T-cell (primary cell): ENCODE measurements around the gene MED29. TPM values are rescaled to one million over a fixed set of nuclear protein-coding genes. Genes with fewer than 3 reads are reported as not detected.

Experiments
- ATAC-seq, 4 experiments: fragments of 200-7000 bp in 3 of 4; fragments of 150-1000 bp in 1 of 4; cut with Tn5 transposase; replicated peaks in 1 of 4; 1 replicate in 3 of 4; 2 replicates in 1 of 4; pipeline ENCODE4 v1.10.0; 2021; ENCODE audit warnings: moderate library complexity in 3 of 4, mild to moderate bottlenecking in 2 of 4, moderate number of reproducible peaks in 1 of 4
- CTCF ChIA-PET, 2 donors: fragments of 300-600 bp; sonication (Branson Sonifier 250); formaldehyde crosslinking; loops; one replicate each; lab custom pipeline; 2022; ENCODE audit warnings: antibody characterized with exemption in 2 of 2; lab: Charles Lee
- POLR2A ChIA-PET, 2 donors: fragments of 300-600 bp; sonication (Branson Sonifier 250); formaldehyde crosslinking; loops; one replicate each; lab custom pipeline; 2022; ENCODE audit warnings: antibody characterized with exemption in 2 of 2; lab: Charles Lee
- DNase-seq, 35 experiments: peaks; one replicate each; pipeline versions ENCODE4 v3.0.0 to v3.0.0-alpha.2; 2013 to 2023
- H3K27ac ChIP-seq: one replicate; pipeline ENCODE4 v1.5.1; 2013; ENCODE audit warnings: low read length
- H3K27me3 ChIP-seq, 2 experiments: replicated peaks in 1 of 2; 1 replicate in 1 of 2; 2 replicates in 1 of 2; pipeline versions ENCODE4 v1.6.1 to v1.7.0; 2013; ENCODE audit warnings: low read length in 1 of 2, mixed read lengths in 1 of 2; ENCODE audit not compliant: control insufficient read depth in 2 of 2, insufficient read depth in 2 of 2; ENCODE audit errors: extremely low read depth in 1 of 2
- H3K36me3 ChIP-seq, 2 donors: 1 replicate in 1 of 2; 2 replicates in 1 of 2; pipeline versions ENCODE4 v1.6.1 to v1.7.0; 2013; ENCODE audit warnings: low read length in 1 of 2; ENCODE audit not compliant: control insufficient read depth in 2 of 2, insufficient read depth in 1 of 2; ENCODE audit errors: extremely low read depth in 1 of 2
- H3K4me1 ChIP-seq, 2 experiments: 1 replicate in 1 of 2; 2 replicates in 1 of 2; pipeline versions ENCODE4 v1.6.1 to v1.7.0; 2013; ENCODE audit warnings: low read length in 2 of 2, mixed read lengths in 1 of 2; ENCODE audit not compliant: insufficient read depth in 2 of 2, control insufficient read depth in 1 of 2; ENCODE audit errors: extremely low read depth in 1 of 2
- H3K4me3 ChIP-seq, 2 donors: 1 replicate in 1 of 2; 2 replicates in 1 of 2; pipeline versions ENCODE4 v1.5.1 to v1.7.0; 2013; ENCODE audit warnings: mild to moderate bottlenecking in 2 of 2, low read length in 1 of 2, moderate library complexity in 1 of 2; ENCODE audit not compliant: control insufficient read depth in 1 of 2; ENCODE audit errors: extremely low read depth in 1 of 2
- H3K9me3 ChIP-seq: 2 replicates; pipeline ENCODE4 v1.7.0; 2013
- H3K27ac Mint-ChIP-seq, 2 donors: one replicate each; pipeline ENCODE4 v1.8.0; 2020 to 2021; ENCODE audit warnings: mild to moderate bottlenecking in 2 of 2, mixed read lengths in 2 of 2
- H3K27me3 Mint-ChIP-seq, 2 donors: one replicate each; pipeline ENCODE4 v1.8.0; 2021 to 2022; ENCODE audit warnings: mixed read lengths in 2 of 2
- H3K36me3 Mint-ChIP-seq: one replicate; pipeline ENCODE4 v1.8.0; 2021; ENCODE audit warnings: mixed read lengths
- H3K4me1 Mint-ChIP-seq, 3 donors: one replicate each; pipeline ENCODE4 v1.8.0; 2020 to 2022; ENCODE audit warnings: mixed read lengths in 3 of 3, mild to moderate bottlenecking in 1 of 3
- H3K4me3 Mint-ChIP-seq, 3 donors: one replicate each; pipeline ENCODE4 v1.8.0; 2020 to 2022; ENCODE audit warnings: mild to moderate bottlenecking in 3 of 3, mixed read lengths in 3 of 3, moderate library complexity in 3 of 3
- H3K9me3 Mint-ChIP-seq, 3 donors: one replicate each; pipeline ENCODE4 v1.8.0; 2020 to 2022; ENCODE audit warnings: mixed read lengths in 3 of 3
- WGBS: methylation state at CpG from one replicate; pipeline ENCODE4 v1.1.5; 2013; ENCODE audit warnings: missing lambda C conversion rate; ENCODE audit not compliant: insufficient coverage; 5-methylcytosine and 5-hydroxymethylcytosine counted together
- total RNA-seq, 35 experiments: library from RNA in 6 of 35; stranded (reverse) in 6 of 35; fragments of 120-200 nt in 1 of 35; gene quantifications; one replicate each; pipeline versions ENCODE4 v1.2.1 to v1.2.4 and lab custom pipeline; 2013 to 2026

Gene MED29
- total RNA-seq, 5 donors from 2014 or later (not counting 1 experiment from before 2014, with no cell fraction given) = 42.0 to 48.7 (median 47.0) TPM

GRCh38 chr19:39446365-39447084 lies 55.3 kb downstream of the MED29 start:
- Mint-ChIP-seq H3K36me3 (peaks cover 27% of the 10 kb centered on the region), H3K27ac (peak overlapping the region; percentile 94 to 97), H3K27me3 (no peaks in the 10 kb centered on the region), H3K4me3 (peak overlapping the region; percentile 94 to 96 (median 96)), H3K9me3 (no peaks in the 10 kb centered on the region), H3K4me1 (peaks cover 60 to 65% (median 61%) of the 10 kb centered on the region in 3 donors)
- Histone ChIP-seq H3K36me3 (peaks cover 0 to 9% of the 10 kb centered on the region in 2 donors), H3K9me3 (no peaks in the 10 kb centered on the region), H3K27me3 (no peaks in the 10 kb centered on the region), H3K27ac (peak overlapping the region; percentile 91), H3K4me1 (peaks cover 11 to 69% of the 10 kb centered on the region in 2 experiments), H3K4me3 (peak overlapping the region; percentile 96 to 99)
- CTCF ChIA-PET = interaction anchor here (0.6 to 0.9 kb wide), 2 partner anchors 11 to 27 kb away, joined by 3 read pairs; partner anchors contain the start of gene RPS16 (in 1 of the 2)
- 67% methylated on average over 14 of the region's 16 CpGs for WGBS
- DNase-seq (no peak), ATAC-seq (no peak)
- POLR2A ChIA-PET = interaction anchor here (0.6 to 3.7 kb wide), 3 partner anchors 11 to 104 kb away, joined by 3 to 57 read pairs (median 5); partner anchors contain the start of genes RPS16 (in 1 of the 2) and SAMD4B (in 1 of the 2)

- ATAC-seq (no peak), DNase-seq (no peak)
- no CpG with 5 or more reads among the region's 3 CpGs for WGBS
- Mint-ChIP-seq H3K4me1 (peaks cover 75 to 80% (median 77%) of the 10 kb centered on the region in 3 donors), H3K4me3 (peak overlapping the region; percentile 60 to 96 (median 94)), H3K36me3 (peaks cover 42% of the 10 kb centered on the region), H3K9me3 (no peaks in the 10 kb centered on the region), H3K27me3 (no peaks in the 10 kb centered on the region), H3K27ac (peak overlapping the region; percentile 68 to 71)
- Histone ChIP-seq H3K4me3 (no peak overlapping the region), H3K27ac (no peak overlapping the region), H3K9me3 (no peaks in the 10 kb centered on the region), H3K4me1 (peaks cover 11 to 77% of the 10 kb centered on the region in 2 experiments), H3K27me3 (no peaks in the 10 kb centered on the region), H3K36me3 (peaks cover 10 to 22% of the 10 kb centered on the region in 2 donors)
- CTCF ChIA-PET = interaction anchor here in 1 of 2 donors (0.6 to 0.8 kb wide), 2 partner anchors 8 to 27 kb away, joined by 3 read pairs; no protein-coding TSS in a partner anchor
- POLR2A ChIA-PET = interaction anchor here (0.6 to 3.7 kb wide), 4 partner anchors 12 to 57 kb away, joined by 3 to 57 read pairs (median 5); partner anchors contain the start of genes MED29 (in 1 of the 2), RPS16 (in 1 of the 2) and TIMM50 (in 1 of the 2)
Observed at GRCh38 chr19:39448271-39448670, 57.1 kb downstream of the MED29 start.

- peaks cover 49% of the 10 kb centered on the region for H3K36me3 Mint-ChIP-seq
- no peak overlapping the region for H3K4me3 ChIP-seq
- DNase-seq = no peak
- H3K27ac Mint-ChIP-seq = peak overlapping the region; percentile 71 to 77
- ChIA-PET CTCF (no interaction called here), POLR2A (interaction anchor here in 1 of 2 donors (0.6 kb wide), 1 partner anchor 13 kb away, joined by 3 read pairs; the partner anchor contains the start of gene RPS16)
- no peak overlapping the region for H3K27ac ChIP-seq
- no peaks in the 10 kb centered on the region for H3K27me3 ChIP-seq
- peak overlapping the region; percentile 46 to 96 (median 94) for H3K4me3 Mint-ChIP-seq
- WGBS = 27% methylated on average over 3 of the region's 8 CpGs
- H3K4me1 Mint-ChIP-seq = peaks cover 79 to 82% (median 80%) of the 10 kb centered on the region in 3 donors
- no peak for ATAC-seq
- no peaks in the 10 kb centered on the region for H3K9me3 Mint-ChIP-seq
- no peaks in the 10 kb centered on the region for H3K27me3 Mint-ChIP-seq
- peaks cover 11 to 31% of the 10 kb centered on the region in 2 donors for H3K36me3 ChIP-seq
- H3K4me1 ChIP-seq = peaks cover 11 to 72% of the 10 kb centered on the region in 2 experiments
- no peaks in the 10 kb centered on the region for H3K9me3 ChIP-seq
Observed at GRCh38 chr19:39449116-39449797, 58.1 kb downstream of the MED29 start.

Other genes starting within 250 kb of the MED29 start
- gene NCCRP1, start 194.4 kb upstream of the MED29 start, total RNA-seq = under 1 TPM in 3 of 5 donors, not detected in 2; 0.23 to 0.46 (median 0.41) TPM
- 1 to 10 TPM in 2 of 5 donors, under 1 TPM in 1, not detected in 2; 0.82 to 1.7 (median 1.1) TPM for gene SYCN, start 187.1 kb upstream of the MED29 start, total RNA-seq
- not detected for gene IFNL3, start 146.4 kb upstream of the MED29 start, total RNA-seq
- gene IFNL4, start 142.5 kb upstream of the MED29 start, total RNA-seq = not detected
- gene IFNL2, start 123.0 kb upstream of the MED29 start, total RNA-seq = not detected
- gene IFNL1, start 95.0 kb upstream of the MED29 start, total RNA-seq = under 1 TPM in 1 of 5 donors, not detected in 4; 0.49 TPM
- gene LRFN1, start 70.5 kb upstream of the MED29 start, total RNA-seq = 10 to 100 TPM in 2 of 5 donors, 1 to 10 TPM in 3; 3.5 to 10.9 (median 8.7) TPM
- gene GMFG, start 55.3 kb upstream of the MED29 start, total RNA-seq = 100 to 1,000 TPM; 337 to 427 (median 397) TPM
- gene SAMD4B, start 49.0 kb upstream of the MED29 start, total RNA-seq = 10 to 100 TPM; 59.4 to 72.3 (median 62.0) TPM
- 10 to 100 TPM; 43.0 to 96.1 (median 45.9) TPM for gene PAF1, start 272 bp upstream of the MED29 start, total RNA-seq
- 1,000 to 10,000 TPM in 1 of 5 donors, 100 to 1,000 TPM in 4; 208 to 1,013 (median 233) TPM for gene ZFP36, start 15.5 kb downstream of the MED29 start, total RNA-seq
- gene PLEKHG2, start 21.3 kb downstream of the MED29 start, total RNA-seq = 10 to 100 TPM; 25.2 to 88.1 (median 36.7) TPM
- 1,000 to 10,000 TPM; 3,669 to 4,521 (median 4,268) TPM for gene RPS16, start 44.6 kb downstream of the MED29 start, total RNA-seq
- gene SUPT5H, start 54.2 kb downstream of the MED29 start, total RNA-seq = 100 to 1,000 TPM; 180 to 301 (median 194) TPM
- gene TIMM50, start 89.5 kb downstream of the MED29 start, total RNA-seq = 10 to 100 TPM; 50.5 to 53.7 (median 53.0) TPM
- under 1 TPM in 2 of 5 donors, not detected in 3; 0.16 to 0.20 TPM for gene DLL3, start 107.6 kb downstream of the MED29 start, total RNA-seq
- not detected for gene SELENOV, start 123.8 kb downstream of the MED29 start, total RNA-seq
- gene EID2B, start 141.5 kb downstream of the MED29 start, total RNA-seq = 1 to 10 TPM; 4.1 to 6.3 (median 5.8) TPM
- gene EID2, start 148.8 kb downstream of the MED29 start, total RNA-seq = 10 to 100 TPM; 14.4 to 21.9 (median 19.8) TPM
- gene LGALS13, start 211.1 kb downstream of the MED29 start, total RNA-seq = not detected